Measurements from ENCODE around the gene PCDH9. TPM values are rescaled to one million over a fixed set of nuclear protein-coding genes. Genes with fewer than 3 reads are reported as not detected.

PCDH9 gene
- total and polyA plus RNA-seq, 2 experiments from 2014 or later, result 0.31 to 0.52 TPM

DNA sequence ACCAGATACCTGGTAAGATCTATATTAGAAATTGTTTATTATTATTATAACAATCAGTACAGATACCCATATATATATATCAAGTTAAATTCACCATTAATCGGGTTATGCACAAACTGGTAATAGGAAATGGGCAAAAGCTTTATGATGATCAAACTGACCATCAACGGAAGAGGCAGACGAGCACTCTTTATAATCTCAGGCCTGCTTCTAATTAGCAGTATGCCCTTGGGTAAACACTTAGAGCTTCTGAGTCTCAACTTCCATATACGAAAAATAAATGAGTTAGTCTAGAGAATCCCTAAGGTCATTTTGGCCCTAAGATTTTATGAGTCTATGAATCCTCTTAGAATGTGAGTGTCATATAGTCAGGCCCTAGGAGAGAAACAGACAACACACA, 710.9 kb downstream of the PCDH9 start:
- Mint-ChIP-seq H3K9me3 (no peaks in the 10 kb centered on the region; the same call in 2 of the 3 replicates), H3K27ac (no peak overlapping the region), H3K4me1 (no peaks in the 10 kb centered on the region), H3K4me3 (no peak overlapping the region), H3K36me3 (ENCODE audit: low read depth) (no peaks in the 10 kb centered on the region), H3K27me3 (ENCODE audit: insufficient read depth, low read depth, poor library complexity) (peaks cover 2% of the 10 kb centered on the region)
- DNase-seq (ENCODE audit: low spot score) (no peak), ATAC-seq (no peak)
- no peak for TF ChIP-seq EZH2 (IDR thresholded peaks at IDR 0.05; ENCODE audit: low read depth, unreplicated experiment)
- TF ChIP-seq, protein P1, sequence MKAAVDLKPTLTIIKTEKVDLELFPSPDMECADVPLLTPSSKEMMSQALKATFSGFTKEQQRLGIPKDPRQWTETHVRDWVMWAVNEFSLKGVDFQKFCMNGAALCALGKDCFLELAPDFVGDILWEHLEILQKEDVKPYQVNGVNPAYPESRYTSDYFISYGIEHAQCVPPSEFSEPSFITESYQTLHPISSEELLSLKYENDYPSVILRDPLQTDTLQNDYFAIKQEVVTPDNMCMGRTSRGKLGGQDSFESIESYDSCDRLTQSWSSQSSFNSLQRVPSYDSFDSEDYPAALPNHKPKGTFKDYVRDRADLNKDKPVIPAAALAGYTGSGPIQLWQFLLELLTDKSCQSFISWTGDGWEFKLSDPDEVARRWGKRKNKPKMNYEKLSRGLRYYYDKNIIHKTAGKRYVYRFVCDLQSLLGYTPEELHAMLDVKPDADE (IDR thresholded peaks at IDR 0.05), result no peak
- TF ChIP-seq POLR2AphosphoS5 (IDR thresholded peaks at IDR 0.05; ENCODE audit: low read depth), result no peak
- no peak for TF ChIP-seq JUNB (IDR thresholded peaks at IDR 0.05; ENCODE audit: unreplicated experiment)
- TF ChIP-seq ZNF114 (CRISPR knock-in tag; IDR thresholded peaks at IDR 0.05), result no peak
- TF ChIP-seq, protein P2, sequence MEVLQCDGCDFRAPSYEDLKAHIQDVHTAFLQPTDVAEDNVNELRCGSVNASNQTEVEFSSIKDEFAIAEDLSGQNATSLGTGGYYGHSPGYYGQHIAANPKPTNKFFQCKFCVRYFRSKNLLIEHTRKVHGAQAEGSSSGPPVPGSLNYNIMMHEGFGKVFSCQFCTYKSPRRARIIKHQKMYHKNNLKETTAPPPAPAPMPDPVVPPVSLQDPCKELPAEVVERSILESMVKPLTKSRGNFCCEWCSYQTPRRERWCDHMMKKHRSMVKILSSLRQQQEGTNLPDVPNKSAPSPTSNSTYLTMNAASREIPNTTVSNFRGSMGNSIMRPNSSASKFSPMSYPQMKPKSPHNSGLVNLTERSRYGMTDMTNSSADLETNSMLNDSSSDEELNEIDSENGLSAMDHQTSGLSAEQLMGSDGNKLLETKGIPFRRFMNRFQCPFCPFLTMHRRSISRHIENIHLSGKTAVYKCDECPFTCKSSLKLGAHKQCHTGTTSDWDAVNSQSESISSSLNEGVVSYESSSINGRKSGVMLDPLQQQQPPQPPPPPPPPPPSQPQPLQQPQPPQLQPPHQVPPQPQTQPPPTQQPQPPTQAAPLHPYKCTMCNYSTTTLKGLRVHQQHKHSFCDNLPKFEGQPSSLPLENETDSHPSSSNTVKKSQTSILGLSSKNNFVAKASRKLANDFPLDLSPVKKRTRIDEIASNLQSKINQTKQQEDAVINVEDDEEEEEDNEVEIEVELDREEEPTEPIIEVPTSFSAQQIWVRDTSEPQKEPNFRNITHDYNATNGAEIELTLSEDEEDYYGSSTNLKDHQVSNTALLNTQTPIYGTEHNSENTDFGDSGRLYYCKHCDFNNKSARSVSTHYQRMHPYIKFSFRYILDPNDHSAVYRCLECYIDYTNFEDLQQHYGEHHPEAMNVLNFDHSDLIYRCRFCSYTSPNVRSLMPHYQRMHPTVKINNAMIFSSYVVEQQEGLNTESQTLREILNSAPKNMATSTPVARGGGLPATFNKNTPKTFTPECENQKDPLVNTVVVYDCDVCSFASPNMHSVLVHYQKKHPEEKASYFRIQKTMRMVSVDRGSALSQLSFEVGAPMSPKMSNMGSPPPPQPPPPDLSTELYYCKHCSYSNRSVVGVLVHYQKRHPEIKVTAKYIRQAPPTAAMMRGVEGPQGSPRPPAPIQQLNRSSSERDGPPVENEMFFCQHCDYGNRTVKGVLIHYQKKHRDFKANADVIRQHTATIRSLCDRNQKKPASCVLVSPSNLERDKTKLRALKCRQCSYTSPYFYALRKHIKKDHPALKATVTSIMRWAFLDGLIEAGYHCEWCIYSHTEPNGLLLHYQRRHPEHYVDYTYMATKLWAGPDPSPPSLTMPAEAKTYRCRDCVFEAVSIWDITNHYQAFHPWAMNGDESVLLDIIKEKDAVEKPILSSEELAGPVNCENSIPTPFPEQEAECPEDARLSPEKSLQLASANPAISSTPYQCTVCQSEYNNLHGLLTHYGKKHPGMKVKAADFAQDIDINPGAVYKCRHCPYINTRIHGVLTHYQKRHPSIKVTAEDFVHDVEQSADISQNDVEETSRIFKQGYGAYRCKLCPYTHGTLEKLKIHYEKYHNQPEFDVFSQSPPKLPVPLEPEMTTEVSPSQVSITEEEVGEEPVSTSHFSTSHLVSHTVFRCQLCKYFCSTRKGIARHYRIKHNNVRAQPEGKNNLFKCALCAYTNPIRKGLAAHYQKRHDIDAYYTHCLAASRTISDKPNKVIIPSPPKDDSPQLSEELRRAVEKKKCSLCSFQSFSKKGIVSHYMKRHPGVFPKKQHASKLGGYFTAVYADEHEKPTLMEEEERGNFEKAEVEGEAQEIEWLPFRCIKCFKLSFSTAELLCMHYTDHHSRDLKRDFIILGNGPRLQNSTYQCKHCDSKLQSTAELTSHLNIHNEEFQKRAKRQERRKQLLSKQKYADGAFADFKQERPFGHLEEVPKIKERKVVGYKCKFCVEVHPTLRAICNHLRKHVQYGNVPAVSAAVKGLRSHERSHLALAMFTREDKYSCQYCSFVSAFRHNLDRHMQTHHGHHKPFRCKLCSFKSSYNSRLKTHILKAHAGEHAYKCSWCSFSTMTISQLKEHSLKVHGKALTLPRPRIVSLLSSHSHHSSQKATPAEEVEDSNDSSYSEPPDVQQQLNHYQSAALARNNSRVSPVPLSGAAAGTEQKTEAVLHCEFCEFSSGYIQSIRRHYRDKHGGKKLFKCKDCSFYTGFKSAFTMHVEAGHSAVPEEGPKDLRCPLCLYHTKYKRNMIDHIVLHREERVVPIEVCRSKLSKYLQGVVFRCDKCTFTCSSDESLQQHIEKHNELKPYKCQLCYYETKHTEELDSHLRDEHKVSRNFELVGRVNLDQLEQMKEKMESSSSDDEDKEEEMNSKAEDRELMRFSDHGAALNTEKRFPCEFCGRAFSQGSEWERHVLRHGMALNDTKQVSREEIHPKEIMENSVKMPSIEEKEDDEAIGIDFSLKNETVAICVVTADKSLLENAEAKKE (CRISPR knock-in tag; IDR thresholded peaks at IDR 0.05), result no peak
- TF ChIP-seq NANOG (IDR thresholded peaks at IDR 0.05; ENCODE audit: borderline replicate concordance), result no peak
- TF ChIP-seq STAT1 (IDR thresholded peaks at IDR 0.05; ENCODE audit: unreplicated experiment), result no peak
- no peak for TF ChIP-seq EZH2phosphoT487 (IDR thresholded peaks at IDR 0.05; ENCODE audit: unreplicated experiment)
- no peak for TF ChIP-seq ZNF331 (CRISPR knock-in tag; IDR thresholded peaks at IDR 0.05; ENCODE audit: low read depth)
- no peak for TF ChIP-seq CREB1 (CRISPR knock-in tag; IDR thresholded peaks at IDR 0.05; ENCODE audit: low read depth)
- TF ChIP-seq CTCF (conservative IDR thresholded peaks at IDR 0.05; ENCODE audit: low read depth in 2 of 2), result no peak
- TF ChIP-seq, protein P3, sequence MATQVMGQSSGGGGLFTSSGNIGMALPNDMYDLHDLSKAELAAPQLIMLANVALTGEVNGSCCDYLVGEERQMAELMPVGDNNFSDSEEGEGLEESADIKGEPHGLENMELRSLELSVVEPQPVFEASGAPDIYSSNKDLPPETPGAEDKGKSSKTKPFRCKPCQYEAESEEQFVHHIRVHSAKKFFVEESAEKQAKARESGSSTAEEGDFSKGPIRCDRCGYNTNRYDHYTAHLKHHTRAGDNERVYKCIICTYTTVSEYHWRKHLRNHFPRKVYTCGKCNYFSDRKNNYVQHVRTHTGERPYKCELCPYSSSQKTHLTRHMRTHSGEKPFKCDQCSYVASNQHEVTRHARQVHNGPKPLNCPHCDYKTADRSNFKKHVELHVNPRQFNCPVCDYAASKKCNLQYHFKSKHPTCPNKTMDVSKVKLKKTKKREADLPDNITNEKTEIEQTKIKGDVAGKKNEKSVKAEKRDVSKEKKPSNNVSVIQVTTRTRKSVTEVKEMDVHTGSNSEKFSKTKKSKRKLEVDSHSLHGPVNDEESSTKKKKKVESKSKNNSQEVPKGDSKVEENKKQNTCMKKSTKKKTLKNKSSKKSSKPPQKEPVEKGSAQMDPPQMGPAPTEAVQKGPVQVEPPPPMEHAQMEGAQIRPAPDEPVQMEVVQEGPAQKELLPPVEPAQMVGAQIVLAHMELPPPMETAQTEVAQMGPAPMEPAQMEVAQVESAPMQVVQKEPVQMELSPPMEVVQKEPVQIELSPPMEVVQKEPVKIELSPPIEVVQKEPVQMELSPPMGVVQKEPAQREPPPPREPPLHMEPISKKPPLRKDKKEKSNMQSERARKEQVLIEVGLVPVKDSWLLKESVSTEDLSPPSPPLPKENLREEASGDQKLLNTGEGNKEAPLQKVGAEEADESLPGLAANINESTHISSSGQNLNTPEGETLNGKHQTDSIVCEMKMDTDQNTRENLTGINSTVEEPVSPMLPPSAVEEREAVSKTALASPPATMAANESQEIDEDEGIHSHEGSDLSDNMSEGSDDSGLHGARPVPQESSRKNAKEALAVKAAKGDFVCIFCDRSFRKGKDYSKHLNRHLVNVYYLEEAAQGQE (IDR thresholded peaks at IDR 0.05; ENCODE audit: unreplicated experiment), result no peak
- no peaks in the 10 kb centered on the region for H3F3A ChIP-seq (replicated peaks; ENCODE audit: low read depth)
- H3K4me2 ChIP-seq, result no peak overlapping the region
- no peaks in the 10 kb centered on the region for H3K79me2 ChIP-seq (replicated peaks; ENCODE audit: insufficient read depth)
- no peak overlapping the region; the same call in 1 of the 2 replicates for H2AFZ ChIP-seq
- no peaks in the 10 kb centered on the region for H3K9me2 ChIP-seq (ENCODE audit: insufficient read depth)
- H3K27ac ChIP-seq (ENCODE audit: low read depth), result no peak overlapping the region
- no peaks in the 10 kb centered on the region for H3K36me3 ChIP-seq (ENCODE audit: insufficient read depth)
- no peak overlapping the region for H3K4me3 ChIP-seq
- H3K4me1 ChIP-seq (ENCODE audit: insufficient read depth), result no peaks in the 10 kb centered on the region
- H4K20me1 ChIP-seq (replicated peaks; ENCODE audit: insufficient read depth), result no peaks in the 10 kb centered on the region
- H3K27me3 ChIP-seq (ENCODE audit: insufficient read depth), result no peaks in the 10 kb centered on the region

Measured in GM23338 (cell line).